B cell (primary cell): ENCODE data around the gene YIF1A. TPM values are rescaled to one million over a fixed set of nuclear protein-coding genes. Genes with fewer than 3 reads are reported as not detected.

ENCODE experiments used
- ATAC-seq: fragments of 200-7000 bp; cut with Tn5 transposase; one replicate; pipeline ENCODE4 v1.10.0; 2021; ENCODE audit warnings: low read depth, mild to moderate bottlenecking, moderate number of reproducible peaks, moderate library complexity
- CTCF ChIA-PET: fragments of 350-600 bp; sonication (Branson Sonifier 250); formaldehyde crosslinking; loops from one replicate; lab custom pipeline; 2021; ENCODE audit warnings: antibody characterized with exemption, inconsistent platforms; lab: Charles Lee
- POLR2A ChIA-PET: fragments of 350-600 bp; sonication (Branson Sonifier 250); formaldehyde crosslinking; loops from one replicate; lab custom pipeline; 2021; ENCODE audit warnings: antibody characterized with exemption; lab: Charles Lee
- DNase-seq: peaks from one replicate; pipeline ENCODE4 v3.0.0; 2013
- H2AFZ ChIP-seq: 2 replicates; pipeline ENCODE4 v1.6.1; 2012; ENCODE audit warnings: mild to moderate bottlenecking, low read depth, low read length; ENCODE audit not compliant: insufficient read depth, poor library complexity, severe bottlenecking
- H3K27ac ChIP-seq, 2 donors: 1 replicate in 1 of 2; 2 replicates in 1 of 2; pipeline ENCODE4 v1.5.1; 2012 to 2013; ENCODE audit warnings: low read length in 2 of 2, mild to moderate bottlenecking in 2 of 2, moderate library complexity in 1 of 2
- H3K27me3 ChIP-seq, 4 experiments: fragments of 200-600 bp in 1 of 4; sonication (generic) in 1 of 4; replicated peaks in 1 of 4; 1 replicate in 2 of 4; 2 replicates in 2 of 4; pipeline versions ENCODE4 v1.6.1 to v1.7.0; 2013 to 2016; ENCODE audit warnings: low read length in 3 of 4, mild to moderate bottlenecking in 2 of 4, mixed read lengths in 1 of 4, moderate library complexity in 1 of 4; ENCODE audit not compliant: insufficient read depth in 4 of 4, control insufficient read depth in 3 of 4; ENCODE audit errors: control extremely low read depth in 1 of 4
- H3K36me3 ChIP-seq, 2 experiments: replicated peaks in 1 of 2; 1 replicate in 1 of 2; 2 replicates in 1 of 2; pipeline versions ENCODE4 v1.6.1 to v1.7.1; 2013; ENCODE audit warnings: low read length in 1 of 2; ENCODE audit not compliant: insufficient read depth in 2 of 2, control insufficient read depth in 1 of 2; ENCODE audit errors: control extremely low read depth in 1 of 2, extremely low read depth in 1 of 2
- H3K4me1 ChIP-seq, 2 donors: fragments of 200-600 bp in 1 of 2; sonication (generic) in 1 of 2; 1 replicate in 1 of 2; 2 replicates in 1 of 2; pipeline versions ENCODE4 v1.5.1 to v1.6.1; 2013 to 2017; ENCODE audit warnings: low read length in 2 of 2; ENCODE audit not compliant: control insufficient read depth in 2 of 2, insufficient read depth in 2 of 2
- H3K4me2 ChIP-seq: replicated peaks from 2 replicates; pipeline ENCODE3; 2012; ENCODE audit warnings: mild to moderate bottlenecking, low read depth, low read length; ENCODE audit not compliant: poor library complexity, severe bottlenecking
- H3K4me3 ChIP-seq, 5 experiments: fragments of 200-600 bp in 1 of 5; sonication (generic) in 1 of 5; 1 replicate in 3 of 5; 2 replicates in 2 of 5; pipeline versions ENCODE4 v1.5.1 to v1.7.0; 2011 to 2016; ENCODE audit warnings: low read length in 4 of 5, mild to moderate bottlenecking in 4 of 5, low read depth in 2 of 5, control low read depth in 1 of 5, moderate library complexity in 1 of 5; ENCODE audit not compliant: insufficient read depth in 1 of 5; ENCODE audit errors: control extremely low read depth in 1 of 5, extremely low read depth in 1 of 5
- H3K79me2 ChIP-seq: fragments of 200-600 bp; sonication (generic); one replicate; pipeline ENCODE4 v1.6.0; 2016; ENCODE audit warnings: low read length; ENCODE audit not compliant: control insufficient read depth, insufficient read depth
- H3K9ac ChIP-seq: fragments of 200-600 bp; sonication (generic); 2 replicates; pipeline ENCODE4 v1.6.1; 2017; ENCODE audit warnings: mild to moderate bottlenecking, low read length, moderate library complexity
- H3K9me3 ChIP-seq, 3 donors: one replicate each; pipeline versions ENCODE4 v1.6.1 to v1.7.1; 2013; ENCODE audit warnings: low read length in 2 of 3; ENCODE audit not compliant: control insufficient read depth in 2 of 3, insufficient read depth in 1 of 3; ENCODE audit errors: control extremely low read depth in 1 of 3
- H4K20me1 ChIP-seq: 2 replicates; pipeline ENCODE4 v1.6.0; 2012; ENCODE audit warnings: mild to moderate bottlenecking, low read length; ENCODE audit not compliant: insufficient read depth, control insufficient read depth, poor library complexity, severe bottlenecking
- H3K27ac Mint-ChIP-seq: one replicate; pipeline ENCODE4 v1.8.0; 2021; ENCODE audit warnings: mixed read lengths
- H3K27me3 Mint-ChIP-seq: one replicate; pipeline ENCODE4 v1.8.0; 2021; ENCODE audit warnings: mixed read lengths
- H3K4me1 Mint-ChIP-seq: one replicate; pipeline ENCODE4 v1.8.0; 2021; ENCODE audit warnings: mixed read lengths
- H3K4me3 Mint-ChIP-seq: one replicate; pipeline ENCODE4 v1.8.0; 2021; ENCODE audit warnings: mixed read lengths
- H3K9me3 Mint-ChIP-seq: one replicate; pipeline ENCODE4 v1.8.0; 2022; ENCODE audit warnings: mixed read lengths; ENCODE audit not compliant: insufficient read depth
- CTCF ChIP-seq: fragments of 200-600 bp; IDR thresholded peaks from one replicate; pipeline ENCODE4 v1.8.0; 2022; ENCODE audit warnings: antibody characterized with exemption, mild to moderate bottlenecking
- EZH2 ChIP-seq: IDR thresholded peaks from 2 replicates; pipeline ENCODE4 v1.6.1; 2012; ENCODE audit warnings: borderline replicate concordance, low read depth, mild to moderate bottlenecking, moderate library complexity, low read length; ENCODE audit not compliant: insufficient read depth, poor library complexity, severe bottlenecking
- WGBS: methylation state at CpG from one replicate; pipeline ENCODE4 v1.1.5; 2013; ENCODE audit warnings: missing lambda C conversion rate; ENCODE audit not compliant: insufficient coverage; 5-methylcytosine and 5-hydroxymethylcytosine counted together
- intact Hi-C: fragments of 100-400 bp; cut with micrococcal nuclease; formaldehyde crosslinking; loops from one replicate; pipeline ENCODE4 v1.10.0; 2022
- polyA plus RNA-seq: library from polyadenylated mRNA; depleted of rRNA; stranded (reverse); fragments of >200 nt; gene quantifications from 2 replicates; pipeline ENCODE4 v1.2.3, GENCODE V29; 2012
- total RNA-seq, 2 donors: library from RNA; stranded (reverse); fragments of 120-200 nt in 1 of 2; gene quantifications; 1 replicate in 1 of 2; 2 replicates in 1 of 2; pipeline versions ENCODE4 v1.2.3 to v1.2.4, GENCODE V29; 2013 to 2022

YIF1A gene
- total and polyA plus RNA-seq, 2 donors (not counting 1 experiment from before 2014, with no cell fraction given), result 43.9 to 95.0 TPM

DNA sequence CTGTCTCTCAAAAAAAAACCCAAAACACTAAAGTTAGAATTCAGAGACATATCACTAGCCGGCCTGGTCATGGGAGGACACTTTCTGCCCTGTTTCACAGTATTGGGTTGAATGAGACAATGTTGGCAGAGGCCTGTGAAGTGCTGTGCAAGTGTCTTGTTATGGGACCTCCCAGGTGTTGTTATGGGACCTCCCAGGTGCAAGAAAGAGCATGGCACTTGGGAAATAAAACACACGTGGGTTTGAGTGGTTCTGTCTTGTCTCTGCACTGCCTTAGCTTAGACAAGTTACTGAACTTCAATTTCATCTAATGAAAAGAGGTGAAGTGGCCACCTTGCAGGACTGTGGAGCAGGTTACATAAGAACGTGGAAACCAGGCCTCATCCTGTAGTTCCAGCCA, 49.4 kb downstream of the YIF1A start:
- WGBS, result 74% methylated on average over 3 of the region's 3 CpGs
- POLR2A ChIA-PET, result no interaction called here
- no peak overlapping the region for H3K27ac Mint-ChIP-seq

More for the DNA sequence above, 49.4 kb downstream of the YIF1A start:
- H3K79me2 ChIP-seq, result no peaks in the 10 kb centered on the region
- H3K4me3 ChIP-seq, result no peak overlapping the region
- CTCF ChIA-PET, result interaction anchor here (1.8 kb wide), 1 partner anchor 17 kb away, joined by 4 read pairs; no protein-coding TSS in a partner anchor
- H3K9ac ChIP-seq, result no peak overlapping the region
- TF ChIP-seq EZH2, result no peak
- TF ChIP-seq CTCF, result no peak
- H3K4me3 Mint-ChIP-seq, result no peak overlapping the region
- ATAC-seq (no peak), DNase-seq (no peak)
- H3K4me1 Mint-ChIP-seq, result peaks cover 8% of the 10 kb centered on the region
- peaks cover 0 to 11% of the 10 kb centered on the region in 2 donors for H3K4me1 ChIP-seq
- H4K20me1 ChIP-seq, result peaks cover 29% of the 10 kb centered on the region
- no peak overlapping the region for H3K27ac ChIP-seq
- no peaks in the 10 kb centered on the region for H3K9me3 Mint-ChIP-seq
- H3K9me3 ChIP-seq, result no peaks in the 10 kb centered on the region
- H3K27me3 ChIP-seq, result no peaks in the 10 kb centered on the region
- peaks cover 0 to 90% of the 10 kb centered on the region in 2 experiments for H3K36me3 ChIP-seq
- H3K4me2 ChIP-seq, result no peak overlapping the region
- intact Hi-C loops, result no loop called here
- no peaks in the 10 kb centered on the region for H3K27me3 Mint-ChIP-seq
- H2AFZ ChIP-seq, result no peak overlapping the region
